H4 (cell line): ENCODE results near the gene PLCB4. TPM values are rescaled to one million over a fixed set of nuclear protein-coding genes. Genes with fewer than 3 reads are reported as not detected.
A peak's percentile ranks its signal among the peaks of the same experiment; 100 is the strongest.

Experiments used
- DNase-seq: peaks from one replicate; pipeline ENCODE4 v3.0.0-alpha.2; 2015; ENCODE audit warnings: low spot score
- total RNA-seq: library from RNA; depleted of rRNA; stranded (reverse); fragments of >200 nt; shearing (Covaris generic); gene quantifications from 2 replicates; pipeline ENCODE4 v1.2.3, GENCODE V29; 2014

The PLCB4 gene
- total RNA-seq, 1 experiment from 2014 or later: 5.9 TPM

GRCh38 chr20:9102456-9102855 lies 33.6 kb downstream of the PLCB4 start:
- DNase-seq: no peak

GRCh38 chr20:9103955-9104354 lies 35.1 kb downstream of the PLCB4 start:
- peak; percentile 10 for DNase-seq

GRCh38 chr20:9108260-9108659 lies 39.4 kb downstream of the PLCB4 start:
- no peak for DNase-seq

GRCh38 chr20:9109566-9109965 lies 40.7 kb downstream of the PLCB4 start:
- no peak for DNase-seq

GRCh38 chr20:9110365-9110764 lies 41.5 kb downstream of the PLCB4 start:
- peak; percentile 80 for DNase-seq

GRCh38 chr20:9110916-9111432 lies 42.1 kb downstream of the PLCB4 start:
- no peak for DNase-seq

GRCh38 chr20:9112541-9113515 lies 43.9 kb downstream of the PLCB4 start:
- peak; percentile 43 for DNase-seq

GRCh38 chr20:9114709-9115108 lies 45.8 kb downstream of the PLCB4 start:
- DNase-seq: no peak

- DNase-seq: no peak
Measured at GRCh38 chr20:9117548-9117947, 48.7 kb downstream of the PLCB4 start.

GRCh38 chr20:9119776-9120175 lies 50.9 kb downstream of the PLCB4 start:
- DNase-seq: peak; percentile 35

GRCh38 chr20:9121211-9121610 lies 52.3 kb downstream of the PLCB4 start:
- no peak for DNase-seq

- DNase-seq: no peak
Measured at GRCh38 chr20:9122571-9122970, 53.7 kb downstream of the PLCB4 start.

- DNase-seq: no peak
Measured at GRCh38 chr20:9126527-9126926, 57.6 kb downstream of the PLCB4 start.

GRCh38 chr20:9128568-9128967 lies 59.7 kb downstream of the PLCB4 start:
- no peak for DNase-seq

- no peak for DNase-seq
Measured at GRCh38 chr20:9129756-9130155, 60.9 kb downstream of the PLCB4 start.

- no peak for DNase-seq
Measured at GRCh38 chr20:9130521-9130920, 61.6 kb downstream of the PLCB4 start.

GRCh38 chr20:9131841-9132240 lies 63.0 kb downstream of the PLCB4 start:
- no peak for DNase-seq

- DNase-seq: no peak
Measured at GRCh38 chr20:9134346-9134745, 65.5 kb downstream of the PLCB4 start.

- DNase-seq: no peak
Measured at GRCh38 chr20:9136114-9136513, 67.2 kb downstream of the PLCB4 start.

- no peak for DNase-seq
Measured at GRCh38 chr20:9137001-9137400, 68.1 kb downstream of the PLCB4 start.

- DNase-seq: no peak
Measured at GRCh38 chr20:9139106-9139833, 70.4 kb downstream of the PLCB4 start.

GRCh38 chr20:9140162-9140760 lies 71.4 kb downstream of the PLCB4 start:
- DNase-seq: no peak
